RWPE2 (cell line): Measurements from ENCODE around the gene NSG1.

Source experiments
- ATAC-seq: fragments of 200-7000 bp; cut with Tn5 transposase; 3 replicates; pipeline ENCODE4 v1.9.1; 2021; ENCODE audit warnings: low read depth
- DNase-seq: peaks from one replicate; pipeline ENCODE4 v3.0.0-alpha.2; 2020; ENCODE audit warnings: low spot score
- H3K27ac ChIP-seq: fragments of 450-650 bp; 2 replicates; pipeline ENCODE4 v1.5.1; 2017; ENCODE audit warnings: mild to moderate bottlenecking; ENCODE audit not compliant: poor library complexity, severe bottlenecking
- H3K27me3 ChIP-seq: fragments of 250-450 bp; sonication (Bioruptor Pico); 2 replicates; pipeline ENCODE4 v1.5.1; 2021; ENCODE audit warnings: mild to moderate bottlenecking, moderate library complexity; ENCODE audit not compliant: insufficient read depth, poor library complexity, severe bottlenecking
- H3K36me3 ChIP-seq: fragments of 250-450 bp; sonication (Bioruptor Pico); 2 replicates; pipeline ENCODE4 v1.5.1; 2020; ENCODE audit warnings: low read depth, mild to moderate bottlenecking, moderate library complexity
- H3K4me1 ChIP-seq: fragments of 250-450 bp; sonication (Bioruptor Pico); 2 replicates; pipeline ENCODE4 v1.5.1; 2021; ENCODE audit warnings: mild to moderate bottlenecking, moderate library complexity; ENCODE audit not compliant: insufficient read depth, poor library complexity, severe bottlenecking
- H3K4me3 ChIP-seq: fragments of 250-450 bp; sonication (Bioruptor Pico); 2 replicates; pipeline ENCODE4 v1.5.1; 2021; ENCODE audit warnings: mild to moderate bottlenecking, moderate library complexity; ENCODE audit not compliant: severe bottlenecking
- H3K9me3 ChIP-seq: fragments of 250-450 bp; sonication (Bioruptor Pico); 2 replicates; pipeline ENCODE4 v1.5.1; 2021; ENCODE audit warnings: mild to moderate bottlenecking, moderate library complexity; ENCODE audit not compliant: severe bottlenecking
- TF ChIP-seq, protein P1 (sequence below): fragments of 450-650 bp; IDR thresholded peaks from one replicate; pipeline ENCODE4 v1.5.1; 2017; ENCODE audit warnings: mild to moderate bottlenecking, moderate library complexity; ENCODE audit not compliant: poor library complexity, severe bottlenecking

NSG1 gene

DNA sequence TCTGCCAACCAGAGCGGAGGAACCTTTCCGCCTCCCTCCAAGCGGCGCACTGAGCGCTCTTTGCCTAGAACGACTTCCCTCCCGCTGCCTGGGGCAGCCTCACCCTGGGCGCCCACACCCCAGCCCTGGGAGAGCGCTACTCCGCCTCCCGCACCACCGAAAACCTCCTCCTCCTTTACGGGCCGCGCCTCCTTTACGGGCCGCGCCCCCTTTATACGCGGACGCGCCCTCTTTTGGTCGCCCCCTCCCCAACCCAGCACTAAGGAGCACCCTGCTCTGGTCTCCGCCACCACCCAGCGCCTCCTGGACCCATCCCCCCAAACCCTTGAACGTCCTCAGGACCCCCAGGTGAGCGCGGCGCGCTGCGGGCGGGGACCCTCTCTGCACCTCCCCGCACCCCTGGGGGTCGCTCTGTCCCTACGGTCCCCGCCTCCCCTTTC, 586 bp upstream of the NSG1 start:
- Histone ChIP-seq H3K27me3 (peaks cover 26% of the 10 kb centered on the region), H3K4me3 (peak overlapping the region; percentile 39), H3K27ac (no peak overlapping the region), H3K9me3 (no peaks in the 10 kb centered on the region), H3K36me3 (no peaks in the 10 kb centered on the region), H3K4me1 (no peaks in the 10 kb centered on the region)
- peak; percentile 56 for ATAC-seq
- DNase-seq, result no peak
- TF ChIP-seq, protein P1, sequence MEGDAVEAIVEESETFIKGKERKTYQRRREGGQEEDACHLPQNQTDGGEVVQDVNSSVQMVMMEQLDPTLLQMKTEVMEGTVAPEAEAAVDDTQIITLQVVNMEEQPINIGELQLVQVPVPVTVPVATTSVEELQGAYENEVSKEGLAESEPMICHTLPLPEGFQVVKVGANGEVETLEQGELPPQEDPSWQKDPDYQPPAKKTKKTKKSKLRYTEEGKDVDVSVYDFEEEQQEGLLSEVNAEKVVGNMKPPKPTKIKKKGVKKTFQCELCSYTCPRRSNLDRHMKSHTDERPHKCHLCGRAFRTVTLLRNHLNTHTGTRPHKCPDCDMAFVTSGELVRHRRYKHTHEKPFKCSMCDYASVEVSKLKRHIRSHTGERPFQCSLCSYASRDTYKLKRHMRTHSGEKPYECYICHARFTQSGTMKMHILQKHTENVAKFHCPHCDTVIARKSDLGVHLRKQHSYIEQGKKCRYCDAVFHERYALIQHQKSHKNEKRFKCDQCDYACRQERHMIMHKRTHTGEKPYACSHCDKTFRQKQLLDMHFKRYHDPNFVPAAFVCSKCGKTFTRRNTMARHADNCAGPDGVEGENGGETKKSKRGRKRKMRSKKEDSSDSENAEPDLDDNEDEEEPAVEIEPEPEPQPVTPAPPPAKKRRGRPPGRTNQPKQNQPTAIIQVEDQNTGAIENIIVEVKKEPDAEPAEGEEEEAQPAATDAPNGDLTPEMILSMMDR, result no peak

DNA sequence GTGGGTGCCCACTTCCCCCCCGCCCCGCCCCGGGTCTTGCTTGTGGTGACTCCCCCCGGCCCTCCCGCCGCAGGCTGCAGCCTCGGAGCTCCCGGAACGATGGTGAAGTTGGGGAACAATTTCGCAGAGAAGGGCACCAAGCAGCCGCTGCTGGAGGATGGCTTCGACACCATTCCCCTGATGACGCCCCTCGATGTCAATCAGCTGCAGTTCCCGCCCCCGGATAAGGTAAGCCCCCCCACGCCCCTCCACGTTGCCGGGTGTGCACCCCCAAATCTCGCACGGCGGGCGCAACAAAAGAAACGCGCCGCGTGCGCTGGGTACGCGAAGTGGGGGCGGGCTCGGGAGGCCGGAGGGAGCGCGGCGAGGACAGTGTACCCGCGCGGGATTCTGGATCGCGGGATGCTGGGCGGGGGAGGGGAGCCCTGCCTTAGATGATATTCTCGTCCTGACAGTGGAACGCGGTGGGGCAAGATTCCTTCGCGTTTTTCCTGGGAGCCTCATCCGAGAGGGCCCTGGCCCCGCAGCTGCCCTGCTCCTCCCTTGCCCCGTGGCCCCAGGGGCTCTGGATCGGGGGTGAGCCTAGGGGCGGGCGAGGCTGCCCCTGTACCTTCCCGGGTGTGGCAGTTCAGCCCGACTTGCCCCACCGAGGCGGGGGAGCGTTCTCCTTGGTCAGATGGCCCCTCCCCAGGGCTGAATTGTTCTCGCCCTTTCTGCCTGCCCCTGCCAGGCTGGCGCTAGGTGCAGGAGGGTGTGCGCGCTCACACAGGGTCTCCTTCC, 819 bp downstream of the NSG1 start:
- ATAC-seq (no peak), DNase-seq (no peak)
- Histone ChIP-seq H3K4me1 (peaks cover 5% of the 10 kb centered on the region), H3K27ac (no peak overlapping the region), H3K36me3 (no peaks in the 10 kb centered on the region), H3K9me3 (no peaks in the 10 kb centered on the region), H3K27me3 (peaks cover 26% of the 10 kb centered on the region), H3K4me3 (peak overlapping the region; percentile 39)
- TF ChIP-seq, protein P1, result no peak

DNA sequence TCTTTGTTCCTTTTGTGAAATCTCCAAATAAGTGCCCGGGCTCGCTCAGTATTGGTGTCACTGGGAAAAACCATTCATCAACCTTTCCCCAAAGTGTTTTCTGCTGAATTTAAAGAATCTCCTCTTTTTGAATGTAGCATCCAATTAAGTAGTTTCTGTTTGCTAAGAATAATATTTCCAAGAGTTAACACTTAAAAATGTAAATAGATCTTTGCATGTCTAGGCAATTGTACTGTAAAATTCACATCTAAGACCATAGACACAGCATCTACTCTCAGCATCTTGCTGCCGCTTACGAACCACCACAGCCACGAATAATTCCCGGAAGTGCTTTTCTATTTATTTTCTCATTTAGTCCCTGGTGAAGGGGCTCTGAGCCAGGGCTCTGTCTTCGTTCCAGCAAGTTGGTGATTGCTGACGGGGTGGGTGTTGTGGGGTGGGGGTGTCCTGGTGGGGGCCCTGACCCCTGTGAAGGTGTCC, 1.4 kb downstream of the NSG1 start:
- H3K9me3 ChIP-seq, result no peaks in the 10 kb centered on the region
- no peak for ATAC-seq
- peaks cover 10% of the 10 kb centered on the region for H3K4me1 ChIP-seq
- H3K27me3 ChIP-seq, result peaks cover 26% of the 10 kb centered on the region
- TF ChIP-seq, protein P1, result no peak
- no peak overlapping the region for H3K4me3 ChIP-seq
- no peaks in the 10 kb centered on the region for H3K36me3 ChIP-seq
- no peak for DNase-seq
- no peak overlapping the region for H3K27ac ChIP-seq

DNA sequence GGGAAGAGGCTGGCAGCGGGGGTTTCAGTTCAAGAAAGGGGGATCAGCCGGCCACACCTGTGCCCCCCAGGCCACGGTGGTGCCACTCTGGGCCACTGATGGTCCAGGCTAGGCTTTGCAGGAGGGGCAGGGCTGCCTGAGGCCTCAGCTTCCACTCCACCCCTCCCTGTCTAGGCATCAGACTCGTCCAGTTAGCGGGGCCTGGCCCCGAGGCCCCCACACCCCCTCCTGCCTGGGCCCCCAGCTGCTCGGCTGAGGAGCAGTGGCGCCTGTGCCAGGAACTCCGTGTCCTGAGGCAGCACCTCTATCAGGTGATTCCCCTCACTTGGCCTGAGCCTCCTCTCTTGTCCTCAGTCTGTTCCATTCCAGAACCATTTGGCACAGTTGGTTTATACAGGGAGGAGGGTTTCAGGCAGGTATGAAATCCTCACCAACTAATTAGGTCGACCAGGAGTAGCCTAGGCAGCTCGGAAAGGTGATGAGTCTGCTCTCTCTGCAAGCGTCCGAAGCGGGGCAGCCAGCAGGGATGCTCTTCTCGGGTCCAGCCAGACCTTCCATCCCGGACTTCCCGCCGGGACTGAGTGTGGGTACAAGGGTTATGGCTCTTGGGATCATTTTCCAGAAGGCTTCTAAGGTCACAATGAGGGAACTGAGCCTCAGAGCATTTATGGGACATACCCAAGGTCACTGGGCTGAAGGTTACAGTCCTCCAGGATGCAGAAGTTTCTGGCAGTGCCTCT, 2.1 kb downstream of the NSG1 start:
- no peaks in the 10 kb centered on the region for H3K9me3 ChIP-seq
- H3K27ac ChIP-seq, result no peak overlapping the region
- no peak overlapping the region for H3K4me3 ChIP-seq
- H3K27me3 ChIP-seq, result peaks cover 26% of the 10 kb centered on the region
- H3K36me3 ChIP-seq, result no peaks in the 10 kb centered on the region
- ATAC-seq (no peak), DNase-seq (no peak)
- H3K4me1 ChIP-seq, result peaks cover 11% of the 10 kb centered on the region
- TF ChIP-seq, protein P1, result no peak
